H1 (cell line): ENCODE measurements around the gene HS6ST3. TPM values are rescaled to one million over a fixed set of nuclear protein-coding genes. Genes with fewer than 3 reads are reported as not detected.

Experiments
- CTCF ChIA-PET: fragments of 300-600 bp; sonication (Branson Sonifier 250); formaldehyde crosslinking; loops from one replicate; lab custom pipeline; 2021; ENCODE audit not compliant: partially characterized antibody; lab: Charles Lee
- POLR2A ChIA-PET: fragments of 300-600 bp; sonication (Branson Sonifier 250); formaldehyde crosslinking; loops from one replicate; lab custom pipeline; 2021; ENCODE audit warnings: inconsistent platforms; ENCODE audit not compliant: partially characterized antibody; lab: Charles Lee
- DNase-seq, 2 experiments: peaks; one replicate each; pipeline versions ENCODE4 v3.0.0 to v3.0.0-alpha.2; 2010 to 2022; ENCODE audit warnings: low spot score in 2 of 2, low read depth in 1 of 2, mixed read lengths in 1 of 2
- FAIRE-seq: peaks from 2 replicates; lab custom pipeline; 2011; peaks lifted over from hg19 to GRCh38; lab: Jason Lieb, UNC
- H2AFZ ChIP-seq: 2 replicates; pipeline ENCODE4 v1.8.1; 2012; ENCODE audit warnings: low read length, inconsistent platforms
- H2AK5ac ChIP-seq: 2 replicates; pipeline ENCODE4 v1.6.1; 2013; ENCODE audit warnings: low read depth, low read length
- H2BK120ac ChIP-seq: replicated peaks from 2 replicates; pipeline ENCODE3; 2013; ENCODE audit warnings: low read depth, low read length, inconsistent platforms
- H2BK12ac ChIP-seq: 2 replicates; pipeline ENCODE4 v1.6.1; 2013; ENCODE audit warnings: low read depth, low read length
- H2BK15ac ChIP-seq: 2 replicates; pipeline ENCODE4 v1.6.1; 2013; ENCODE audit warnings: low read length
- H2BK20ac ChIP-seq: 2 replicates; pipeline ENCODE4 v1.6.1; 2013; ENCODE audit warnings: low read length
- H2BK5ac ChIP-seq: 2 replicates; pipeline ENCODE4 v1.6.1; 2013; ENCODE audit warnings: low read depth, low read length
- H3K14ac ChIP-seq: 2 replicates; pipeline ENCODE4 v1.6.1; 2013; ENCODE audit warnings: inconsistent platforms; ENCODE audit not compliant: insufficient read length
- H3K18ac ChIP-seq: 2 replicates; pipeline ENCODE4 v1.6.1; 2013; ENCODE audit warnings: low read length; ENCODE audit errors: extremely low read depth
- H3K23ac ChIP-seq: 2 replicates; pipeline ENCODE4 v1.6.1; 2013; ENCODE audit warnings: inconsistent platforms; ENCODE audit not compliant: insufficient read length
- H3K23me2 ChIP-seq: 2 replicates; pipeline ENCODE4 v1.6.1; 2013; ENCODE audit warnings: low read depth, low read length
- H3K27ac ChIP-seq: 2 replicates; pipeline ENCODE4 v1.6.1; 2011; ENCODE audit warnings: low read depth, low read length, inconsistent platforms
- H3K27me3 ChIP-seq, 4 experiments: replicated peaks in 1 of 4; 1 replicate in 1 of 4; 2 replicates in 3 of 4; pipeline versions ENCODE4 v1.6.1 to v1.8.1; 2011 to 2013; ENCODE audit warnings: low read length in 3 of 4, mild to moderate bottlenecking in 3 of 4, inconsistent platforms in 2 of 4, mixed read lengths in 2 of 4, moderate library complexity in 1 of 4; ENCODE audit not compliant: control insufficient read depth in 3 of 4, insufficient read depth in 3 of 4; ENCODE audit errors: extremely low read depth in 1 of 4
- H3K36me3 ChIP-seq, 4 experiments: 2 replicates each; pipeline versions ENCODE4 v1.6.1 to v1.8.1; 2011 to 2013; ENCODE audit warnings: mild to moderate bottlenecking in 4 of 4, low read length in 3 of 4, moderate library complexity in 2 of 4, control low read depth in 1 of 4, inconsistent platforms in 1 of 4; ENCODE audit not compliant: insufficient read depth in 4 of 4, control insufficient read depth in 2 of 4
- H3K4ac ChIP-seq: replicated peaks from 2 replicates; pipeline ENCODE3; 2013; ENCODE audit warnings: low read length, low read depth, mixed read lengths, inconsistent platforms; ENCODE audit not compliant: insufficient read length
- H3K4me1 ChIP-seq, 4 experiments: replicated peaks in 1 of 4; 1 replicate in 1 of 4; 2 replicates in 3 of 4; pipeline versions ENCODE4 v1.6.1 to v1.8.1; 2011 to 2013; ENCODE audit warnings: low read length in 3 of 4, inconsistent platforms in 2 of 4, mixed read lengths in 1 of 4; ENCODE audit not compliant: insufficient read depth in 4 of 4, control insufficient read depth in 3 of 4
- H3K4me2 ChIP-seq, 2 experiments: 2 replicates each; pipeline versions ENCODE4 v1.6.1 to v1.8.1; 2011 to 2013; ENCODE audit warnings: low read depth in 2 of 2, low read length in 2 of 2, control low read depth in 1 of 2, inconsistent platforms in 1 of 2, mild to moderate bottlenecking in 1 of 2; ENCODE audit not compliant: insufficient read depth in 1 of 2
- H3K4me3 ChIP-seq, 4 experiments: fragments of 200-600, 300-600 bp in 1 of 4; sonication (generic), shearing (Covaris generic), sonication (Bioruptor Twin) in 1 of 4; 2 replicates each; pipeline versions ENCODE4 v1.5.1 to v1.8.1; 2011 to 2016; ENCODE audit warnings: low read length in 4 of 4, low read depth in 3 of 4, control low read depth in 2 of 4, inconsistent platforms in 2 of 4, mild to moderate bottlenecking in 2 of 4, mixed read lengths in 1 of 4, moderate library complexity in 1 of 4; ENCODE audit not compliant: insufficient read depth in 2 of 4; ENCODE audit errors: extremely low read depth in 1 of 4
- H3K56ac ChIP-seq: replicated peaks from 2 replicates; pipeline ENCODE3; 2013; ENCODE audit warnings: low read depth, mild to moderate bottlenecking, mixed read lengths, low read length, inconsistent platforms; ENCODE audit not compliant: insufficient read length
- H3K79me1 ChIP-seq: 2 replicates; pipeline ENCODE4 v1.6.1; 2013; ENCODE audit warnings: low read depth, low read length, control low read depth
- H3K79me2 ChIP-seq, 2 experiments: 2 replicates each; pipeline versions ENCODE4 v1.6.1 to v1.8.1; 2012 to 2013; ENCODE audit warnings: low read length in 2 of 2, mild to moderate bottlenecking in 2 of 2, inconsistent platforms in 1 of 2; ENCODE audit not compliant: insufficient read depth in 2 of 2, control insufficient read depth in 1 of 2
- H3K9ac ChIP-seq, 4 experiments: replicated peaks in 1 of 4; 1 replicate in 1 of 4; 2 replicates in 3 of 4; pipeline versions ENCODE4 v1.6.1 to v1.8.1; 2011 to 2013; ENCODE audit warnings: low read depth in 3 of 4, low read length in 3 of 4, control low read depth in 2 of 4, mild to moderate bottlenecking in 2 of 4, moderate library complexity in 2 of 4, inconsistent platforms in 1 of 4; ENCODE audit errors: extremely low read depth in 1 of 4
- H3K9me3 ChIP-seq, 2 experiments: 2 replicates each; pipeline versions ENCODE4 v1.6.1 to v1.8.1; 2012 to 2013; ENCODE audit warnings: mild to moderate bottlenecking in 2 of 2, moderate library complexity in 2 of 2, control low read depth in 1 of 2, inconsistent platforms in 1 of 2, low read depth in 1 of 2, low read length in 1 of 2, mixed read lengths in 1 of 2; ENCODE audit not compliant: insufficient read depth in 2 of 2
- H4K20me1 ChIP-seq, 2 experiments: replicated peaks in 1 of 2; 2 replicates each; pipeline versions ENCODE3 to v1.8.1; 2011 to 2013; ENCODE audit warnings: inconsistent platforms in 2 of 2, low read length in 2 of 2, mild to moderate bottlenecking in 1 of 2; ENCODE audit not compliant: insufficient read depth in 2 of 2, control insufficient read depth in 1 of 2
- H4K5ac ChIP-seq: 2 replicates; pipeline ENCODE4 v1.6.1; 2013; ENCODE audit warnings: low read length, low read depth, mixed read lengths, inconsistent platforms; ENCODE audit not compliant: insufficient read length
- H4K8ac ChIP-seq: 2 replicates; pipeline ENCODE4 v1.8.0; 2013; ENCODE audit warnings: mild to moderate bottlenecking, moderate library complexity, low read length, inconsistent platforms; ENCODE audit not compliant: insufficient read depth; ENCODE audit errors: extremely low read depth
- H4K91ac ChIP-seq: replicated peaks from 2 replicates; pipeline ENCODE3; 2013; ENCODE audit warnings: low read length, mixed read lengths, inconsistent platforms; ENCODE audit not compliant: insufficient read length
- CBX5 ChIP-seq: fragments of 300-800, 300-1000 bp; sonication (generic); IDR thresholded peaks from 2 replicates; pipeline ENCODE4 v1.7.1; 2016; ENCODE audit warnings: antibody characterized with exemption, low read length, low read depth
- KDM5A ChIP-seq: fragments of 200-600 bp; IDR thresholded peaks from 2 replicates; pipeline ENCODE4 v1.7.1; 2012; ENCODE audit warnings: mild to moderate bottlenecking, low read length, inconsistent platforms, mixed read lengths
- NANOG ChIP-seq: IDR thresholded peaks from 2 replicates; pipeline ENCODE4 v1.6.1; 2011; ENCODE audit warnings: low read length, low read depth, mild to moderate bottlenecking, inconsistent platforms; ENCODE audit not compliant: insufficient read depth, poor library complexity, severe bottlenecking
- POLR2AphosphoS5 ChIP-seq: IDR thresholded peaks from 2 replicates; pipeline ENCODE4 v1.6.1; 2011; ENCODE audit warnings: low read depth, low read length
- RBBP5 ChIP-seq: IDR thresholded peaks from 2 replicates; pipeline ENCODE4 v1.7.1; 2012; ENCODE audit warnings: low read depth, mild to moderate bottlenecking, inconsistent platforms, low read length, moderate library complexity, borderline replicate concordance
- RFX5 ChIP-seq: IDR thresholded peaks from 2 replicates; pipeline ENCODE4 v1.6.1; 2011; ENCODE audit warnings: low read depth, low read length, improper control_type of control experiment, borderline replicate concordance
- TCF12 ChIP-seq: IDR thresholded peaks from 2 replicates; pipeline ENCODE4 v1.6.1; 2011; ENCODE audit warnings: low read depth, mild to moderate bottlenecking, low read length
- YY1 ChIP-seq: IDR thresholded peaks from 2 replicates; pipeline ENCODE4 v1.6.1; 2011; ENCODE audit warnings: low read depth, mild to moderate bottlenecking, low read length
- WGBS, 2 experiments: shearing (Covaris generic) in 1 of 2; methylation state at CpG; one replicate each; pipeline versions ENCODE4 v1.1.6 to v1.1.7; 2013 to 2015; ENCODE audit warnings: low lambda C conversion rate in 2 of 2, mixed read lengths in 2 of 2, inconsistent platforms in 1 of 2, low coverage in 1 of 2, missing lambda C conversion rate in 1 of 2; ENCODE audit not compliant: insufficient replicate concordance in 2 of 2, insufficient coverage in 1 of 2, insufficient read length in 1 of 2; ENCODE audit errors: extremely low coverage in 1 of 2, missing lambda C conversion rate in 1 of 2; 5-methylcytosine and 5-hydroxymethylcytosine counted together
- polyA plus RNA-seq, 7 experiments: library from polyadenylated mRNA; depleted of rRNA in 3 of 7; stranded (reverse) in 5 of 7; unstranded in 2 of 7; fragments of >200 nt in 5 of 7; fragments of 200-250 nt in 2 of 7; gene quantifications; 1 replicate in 5 of 7; 2 replicates in 1 of 7; 4 replicates in 1 of 7; pipeline versions ENCODE4 v1.2.1 to v1.2.3, GENCODE V29; 2011 to 2013; ENCODE audit warnings: missing spikeins in 2 of 7, mixed read lengths in 2 of 7
- total RNA-seq: library from RNA; stranded (reverse); fragmentation: NEBNext Ultra II Directional; extraction: Animal tissue kit (Norgen Biotek cat#: 25700); gene quantifications from 2 replicates; pipeline ENCODE4 v1.2.1, GENCODE V29; 2021

HS6ST3 gene
- total and polyA plus RNA-seq, 2 of the 8 experiments (the other 6 are each of a cell fraction or from before 2014, with no cell fraction given) = 0.45 to 1.2 TPM

DNA sequence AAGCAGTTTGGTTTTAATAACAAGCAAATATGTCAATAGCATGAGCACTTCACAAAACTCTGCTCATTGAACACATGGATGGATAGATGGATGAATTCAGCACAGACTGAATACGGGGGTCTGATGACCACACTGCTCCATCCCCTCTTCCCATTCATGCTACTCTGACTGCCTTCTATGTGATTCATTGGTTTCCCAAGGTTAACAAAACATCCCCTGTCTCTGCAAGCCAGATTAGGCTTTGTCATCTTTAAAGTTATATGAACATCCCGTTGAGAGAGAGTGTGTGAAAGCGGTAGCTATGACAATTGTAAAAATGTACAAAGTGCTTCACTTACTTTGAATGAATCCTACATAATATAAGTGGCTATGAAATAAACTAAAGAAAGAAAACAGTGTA is 651.9 kb downstream of the HS6ST3 start:
- Histone ChIP-seq H3K14ac (no peak overlapping the region), H3K4me1 (no peaks in the 10 kb centered on the region), H4K5ac (no peak overlapping the region), H2AK5ac (no peak overlapping the region), H4K8ac (no peak overlapping the region), H2BK20ac (no peak overlapping the region), H3K4me3 (no peak overlapping the region), H2BK12ac (no peak overlapping the region), H2AFZ (no peak overlapping the region), H3K4ac (no peak overlapping the region), H3K79me1 (no peaks in the 10 kb centered on the region), H3K56ac (no peak overlapping the region), H4K20me1 (no peaks in the 10 kb centered on the region), H2BK120ac (no peak overlapping the region), H3K18ac (no peak overlapping the region), H3K9me3 (no peaks in the 10 kb centered on the region), H2BK5ac (no peak overlapping the region), H3K23ac (no peak overlapping the region), H2BK15ac (no peak overlapping the region), H4K91ac (no peak overlapping the region), H3K23me2 (no peaks in the 10 kb centered on the region), H3K79me2 (no peaks in the 10 kb centered on the region), H3K4me2 (no peak overlapping the region), H3K36me3 (no peaks in the 10 kb centered on the region), H3K9ac (no peak overlapping the region), H3K27me3 (no peaks in the 10 kb centered on the region), H3K27ac (no peak overlapping the region)
- POLR2A ChIA-PET = no interaction called here
- CTCF ChIA-PET = interaction anchor here (1.0 kb wide), 2 partner anchors 76 to 94 kb away, joined by 4 read pairs; no protein-coding TSS in a partner anchor
- DNase-seq (no peak), FAIRE-seq (no peak)
- TF ChIP-seq CBX5 = no peak
- no peak for TF ChIP-seq TCF12
- TF ChIP-seq KDM5A = no peak
- no peak for TF ChIP-seq RBBP5
- no peak for TF ChIP-seq YY1
- TF ChIP-seq RFX5 = no peak
- no peak for TF ChIP-seq NANOG
- no peak for TF ChIP-seq POLR2AphosphoS5
- 86% methylated on average over 3 of the region's 3 CpGs; no CpG with 5 or more reads in 1 of the 2 experiments for WGBS, 2 experiments
